Sigmoid colon (tissue), 7 donors: Measurements from ENCODE around the gene SLC6A9. TPM values are rescaled to one million over a fixed set of nuclear protein-coding genes. Genes with fewer than 3 reads are reported as not detected.
A peak's percentile ranks its signal among the peaks of the same experiment; 100 is the strongest.

ENCODE experiments used
- DNase-seq: peaks from one replicate; pipeline ENCODE4 v3.0.0-alpha.2; 2019
- H3K27ac ChIP-seq, 4 donors: fragments of 200-600 bp; sonication (generic); one replicate each; pipeline ENCODE4 v1.5.1; 2016 to 2019; ENCODE audit warnings: mild to moderate bottlenecking in 1 of 4
- H3K27me3 ChIP-seq, 3 donors: fragments of 200-600 bp; sonication (generic); one replicate each; pipeline ENCODE4 v1.5.1; 2019; ENCODE audit warnings: mild to moderate bottlenecking in 1 of 3
- H3K36me3 ChIP-seq, 4 donors: fragments of 200-600 bp; sonication (generic); one replicate each; pipeline ENCODE4 v1.5.1; 2016 to 2019
- H3K4me1 ChIP-seq, 4 donors: fragments of 200-600 bp; sonication (generic); one replicate each; pipeline ENCODE4 v1.5.1; 2017 to 2019
- H3K4me3 ChIP-seq, 4 donors: fragments of 200-600 bp; sonication (generic); one replicate each; pipeline ENCODE4 v1.5.1; 2017 to 2019; ENCODE audit warnings: mild to moderate bottlenecking in 2 of 4, moderate library complexity in 1 of 4
- H3K9me3 ChIP-seq, 4 donors: fragments of 200-600 bp in 3 of 4; sonication (generic) in 3 of 4; one replicate each; pipeline versions ENCODE4 v1.5.1 to v1.6.1; 2013 to 2019
- CTCF ChIP-seq, 4 experiments: fragments of 450-650 bp in 3 of 4; fragments of 200-600 bp in 1 of 4; IDR thresholded peaks; one replicate each; pipeline ENCODE4 v1.5.1; 2016 to 2019; ENCODE audit warnings: antibody characterized with exemption in 4 of 4, mild to moderate bottlenecking in 3 of 4, moderate library complexity in 2 of 4
- EP300 ChIP-seq, 4 donors: sonication (generic); formaldehyde crosslinking; IDR thresholded peaks; one replicate each; pipeline ENCODE4 v1.6.1; 2017; ENCODE audit warnings: antibody characterized with exemption in 4 of 4
- POLR2A ChIP-seq, 2 donors: fragments of 450-650 bp; IDR thresholded peaks; one replicate each; pipeline ENCODE4 v1.6.1; 2016; ENCODE audit warnings: antibody characterized with exemption in 2 of 2, mild to moderate bottlenecking in 2 of 2, moderate library complexity in 2 of 2
- POLR2AphosphoS5 ChIP-seq, 4 donors: sonication (generic); formaldehyde crosslinking; IDR thresholded peaks; one replicate each; pipeline ENCODE4 v1.6.1; 2017; ENCODE audit warnings: antibody characterized with exemption in 4 of 4
- WGBS, 2 donors: extraction: QIAGEN DNeasy Blood & Tissue Kit; methylation state at CpG; one replicate each; pipeline ENCODE4 v1.1.7; 2013; 5-methylcytosine and 5-hydroxymethylcytosine counted together
- intact Hi-C: fragments of 100-400 bp; cut with DNase I; formaldehyde crosslinking; loops from one replicate; pipeline ENCODE4 v1.15.1; 2023
- polyA plus RNA-seq, 3 donors: library from polyadenylated mRNA; stranded (reverse); fragments of 200-250 nt; gene quantifications; one replicate each; pipeline ENCODE4 v1.2.3, GENCODE V29; 2013
- total RNA-seq, 4 donors: library from RNA; depleted of rRNA; stranded (reverse); fragments of >200 nt; gene quantifications; one replicate each; pipeline ENCODE4 v1.1.0, GENCODE V29; 2016
- donor health status: healthy with polysubstance abuse.
- donor health status: Bipolar disorder and iron deficiency.
- donor health status: healthy.

The SLC6A9 gene
- total and polyA plus RNA-seq, 7 donors = 2.4 to 24.5 (median 5.9) TPM

GRCh38 chr1:44040846-44041245, 9.6 kb upstream of the SLC6A9 start:
- Histone ChIP-seq H3K4me1 (peaks cover 0 to 13% (median 13%) of the 10 kb centered on the region in 4 donors), H3K36me3 (no peaks in the 10 kb centered on the region), H3K27ac (no peak overlapping the region), H3K4me3 (no peak overlapping the region), H3K27me3 (no peaks in the 10 kb centered on the region), H3K9me3 (no peaks in the 10 kb centered on the region)
- DNase-seq = no peak
- no peak for TF ChIP-seq CTCF (IDR thresholded peaks at IDR 0.05)
- TF ChIP-seq POLR2AphosphoS5 (IDR thresholded peaks at IDR 0.05) = no peak
- no peak for TF ChIP-seq POLR2A (IDR thresholded peaks at IDR 0.05)
- TF ChIP-seq EP300 (IDR thresholded peaks at IDR 0.05) = no peak
- intact Hi-C loops = no loop called here
- 77 to 83% methylated on average over 4 of the region's 4 CpGs for WGBS, 2 donors

DNA sequence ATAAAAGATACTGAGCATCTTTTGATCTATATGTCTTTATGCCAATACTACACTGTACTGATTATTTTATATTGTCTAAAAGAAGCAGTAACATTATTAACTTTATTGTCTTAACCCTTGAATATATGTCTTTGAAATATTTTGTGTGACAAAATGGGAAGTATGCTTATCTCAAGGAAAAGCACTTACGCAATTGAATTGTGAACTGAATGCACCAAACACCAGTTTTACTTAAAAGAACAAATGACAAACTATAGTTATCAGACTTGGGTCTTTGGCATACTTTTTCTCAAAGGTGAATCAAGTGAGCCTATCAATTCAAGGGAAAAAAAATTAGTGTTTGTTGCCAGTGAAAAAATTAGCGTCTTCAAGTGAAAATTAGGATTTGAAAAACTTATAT, 9.2 kb upstream of the SLC6A9 start:
- no peaks in the 10 kb centered on the region for H3K9me3 ChIP-seq
- H3K4me1 ChIP-seq = peaks cover 0 to 18% (median 17%) of the 10 kb centered on the region in 4 donors
- no peak for TF ChIP-seq POLR2AphosphoS5 (IDR thresholded peaks at IDR 0.05)
- TF ChIP-seq EP300 (IDR thresholded peaks at IDR 0.05) = no peak
- TF ChIP-seq CTCF (IDR thresholded peaks at IDR 0.05) = no peak
- TF ChIP-seq POLR2A (IDR thresholded peaks at IDR 0.05) = no peak
- 87% methylated on average over 2 of the region's 2 CpGs for WGBS, 2 donors
- no peaks in the 10 kb centered on the region for H3K36me3 ChIP-seq
- intact Hi-C loops = no loop called here
- DNase-seq = no peak
- no peak overlapping the region for H3K27ac ChIP-seq
- no peaks in the 10 kb centered on the region for H3K27me3 ChIP-seq
- no peak overlapping the region for H3K4me3 ChIP-seq

GRCh38 chr1:44038876-44039657, 7.8 kb upstream of the SLC6A9 start:
- H3K36me3 ChIP-seq = no peaks in the 10 kb centered on the region
- WGBS, 2 donors = 89 to 90% methylated on average over 2 of the region's 2 CpGs
- H3K9me3 ChIP-seq = no peaks in the 10 kb centered on the region
- intact Hi-C loops = loop anchor here (10.0 kb wide), 1 partner anchor 504 kb away; the partner anchor contains the start of gene PTPRF
- DNase-seq = no peak
- no peak overlapping the region for H3K27ac ChIP-seq
- TF ChIP-seq POLR2AphosphoS5 (IDR thresholded peaks at IDR 0.05) = no peak
- no peak for TF ChIP-seq POLR2A (IDR thresholded peaks at IDR 0.05)
- no peak for TF ChIP-seq EP300 (IDR thresholded peaks at IDR 0.05)
- TF ChIP-seq CTCF (IDR thresholded peaks at IDR 0.05) = no peak
- H3K4me3 ChIP-seq = no peak overlapping the region
- H3K27me3 ChIP-seq = no peaks in the 10 kb centered on the region
- peaks cover 0 to 26% (median 26%) of the 10 kb centered on the region in 4 donors for H3K4me1 ChIP-seq

DNA sequence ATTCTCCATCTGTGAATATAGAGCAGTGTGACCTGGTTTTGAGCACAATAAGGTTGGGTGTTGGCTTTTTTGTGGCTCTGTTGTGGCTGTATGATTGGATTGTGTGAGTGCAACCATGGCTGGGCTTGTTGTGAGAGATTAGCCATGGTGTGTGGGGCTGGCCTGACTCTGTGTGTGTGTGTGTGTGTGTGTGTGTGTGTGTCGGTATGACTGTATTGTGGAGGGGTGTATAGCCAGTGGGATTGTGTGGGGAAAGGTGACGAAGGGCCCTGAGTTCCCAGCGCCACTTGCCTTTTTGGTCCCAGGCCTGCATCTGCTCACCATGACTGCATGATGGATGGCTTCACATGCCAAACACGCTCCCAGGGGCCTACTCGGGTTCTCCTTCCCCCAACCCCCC, 5.9 kb upstream of the SLC6A9 start:
- DNase-seq = peak; percentile 19
- peaks cover 0 to 45% (median 39%) of the 10 kb centered on the region in 4 donors for H3K4me1 ChIP-seq
- 81 to 82% methylated on average over 5 of the region's 5 CpGs for WGBS, 2 donors
- no peaks in the 10 kb centered on the region for H3K27me3 ChIP-seq
- TF ChIP-seq CTCF (IDR thresholded peaks at IDR 0.05) = no peak
- no peak for TF ChIP-seq POLR2AphosphoS5 (IDR thresholded peaks at IDR 0.05)
- TF ChIP-seq EP300 (IDR thresholded peaks at IDR 0.05) = no peak
- no peak for TF ChIP-seq POLR2A (IDR thresholded peaks at IDR 0.05)
- no peaks in the 10 kb centered on the region for H3K9me3 ChIP-seq
- intact Hi-C loops = loop anchor here (10.0 kb wide), 1 partner anchor 502 kb away; the partner anchor contains the start of gene PTPRF
- no peaks in the 10 kb centered on the region for H3K36me3 ChIP-seq
- H3K27ac ChIP-seq = peak overlapping the region in 2 of 4 donors; percentile 72 to 96
- no peak overlapping the region for H3K4me3 ChIP-seq
